ENCODE measurements around the gene PARM1.

The PARM1 gene

DNA sequence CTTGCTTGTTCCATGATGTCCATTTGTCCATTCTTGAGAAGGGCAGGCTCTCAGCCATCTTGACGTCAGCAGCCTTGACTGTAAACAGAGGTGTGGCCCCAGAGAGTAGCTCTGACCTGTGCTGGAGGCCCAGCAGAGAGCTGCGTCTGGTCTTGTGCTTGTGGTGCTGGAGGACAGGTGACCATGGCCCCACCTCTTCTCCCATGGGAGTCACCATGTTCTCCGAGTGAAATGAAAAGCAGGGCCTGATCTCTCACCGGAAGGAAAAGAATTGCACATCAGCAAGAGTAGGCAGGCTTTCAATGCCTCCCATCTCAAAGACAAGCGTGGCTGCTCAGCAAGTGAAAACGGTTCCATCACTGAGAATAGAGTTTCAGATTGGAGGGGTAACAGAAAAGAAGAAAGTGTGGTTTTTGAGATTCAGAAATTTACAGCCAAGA lies 11.5 kb downstream of the PARM1 start:
- Histone ChIP-seq H2AFZ (ENCODE audit: low read length) (no peak overlapping the region), H3K9me3 (ENCODE audit: low read length) (no peaks in the 10 kb centered on the region), H3K27me3 (ENCODE audit: insufficient read depth, low read length) (no peaks in the 10 kb centered on the region), H3K9ac (ENCODE audit: low read length) (no peak overlapping the region), H3K27ac (ENCODE audit: low read depth, low read length, poor library complexity, severe bottlenecking) (no peak overlapping the region), H3F3A (ENCODE audit: insufficient read depth, low read length) (no peaks in the 10 kb centered on the region), H3K36me3 (ENCODE audit: insufficient read depth, low read length) (no peaks in the 10 kb centered on the region), H3K4me2 (ENCODE audit: low read length) (no peak overlapping the region), H3K4me3 (ENCODE audit: low read depth, low read length, poor library complexity, severe bottlenecking) (no peak overlapping the region), H3K9me2 (ENCODE audit: low read depth, low read length) (no peaks in the 10 kb centered on the region), H3K79me2 (ENCODE audit: insufficient read depth, low read length) (no peaks in the 10 kb centered on the region), H3K4me1 (ENCODE audit: insufficient read depth, low read length, severe bottlenecking) (peaks cover 3% of the 10 kb centered on the region), H4K20me1 (ENCODE audit: insufficient read depth, low read length) (no peaks in the 10 kb centered on the region)
- TF ChIP-seq EZH2 (IDR thresholded peaks at IDR 0.05; ENCODE audit: borderline replicate concordance, low read length) (no peak), CTCF (IDR thresholded peaks at IDR 0.05; ENCODE audit: low read length) (no peak)

GRCh38 chr4:74946196-74946595 lies 13.3 kb downstream of the PARM1 start:
- Histone ChIP-seq H3K4me2 (ENCODE audit: low read length) (no peak overlapping the region), H2AFZ (ENCODE audit: low read length) (no peak overlapping the region), H3K4me1 (ENCODE audit: insufficient read depth, low read length, severe bottlenecking) (peaks cover 2% of the 10 kb centered on the region), H4K20me1 (ENCODE audit: insufficient read depth, low read length) (no peaks in the 10 kb centered on the region), H3K4me3 (ENCODE audit: low read depth, low read length, poor library complexity, severe bottlenecking) (no peak overlapping the region), H3K27ac (ENCODE audit: low read depth, low read length, poor library complexity, severe bottlenecking) (no peak overlapping the region), H3F3A (ENCODE audit: insufficient read depth, low read length) (no peaks in the 10 kb centered on the region), H3K9me2 (ENCODE audit: low read depth, low read length) (no peaks in the 10 kb centered on the region), H3K79me2 (ENCODE audit: insufficient read depth, low read length) (no peaks in the 10 kb centered on the region), H3K9ac (ENCODE audit: low read length) (no peak overlapping the region), H3K9me3 (ENCODE audit: low read length) (no peaks in the 10 kb centered on the region), H3K27me3 (ENCODE audit: insufficient read depth, low read length) (no peaks in the 10 kb centered on the region), H3K36me3 (ENCODE audit: insufficient read depth, low read length) (no peaks in the 10 kb centered on the region)
- no peak for TF ChIP-seq CTCF (IDR thresholded peaks at IDR 0.05; ENCODE audit: low read length)
- TF ChIP-seq EZH2 (IDR thresholded peaks at IDR 0.05; ENCODE audit: borderline replicate concordance, low read length) = no peak

DNA sequence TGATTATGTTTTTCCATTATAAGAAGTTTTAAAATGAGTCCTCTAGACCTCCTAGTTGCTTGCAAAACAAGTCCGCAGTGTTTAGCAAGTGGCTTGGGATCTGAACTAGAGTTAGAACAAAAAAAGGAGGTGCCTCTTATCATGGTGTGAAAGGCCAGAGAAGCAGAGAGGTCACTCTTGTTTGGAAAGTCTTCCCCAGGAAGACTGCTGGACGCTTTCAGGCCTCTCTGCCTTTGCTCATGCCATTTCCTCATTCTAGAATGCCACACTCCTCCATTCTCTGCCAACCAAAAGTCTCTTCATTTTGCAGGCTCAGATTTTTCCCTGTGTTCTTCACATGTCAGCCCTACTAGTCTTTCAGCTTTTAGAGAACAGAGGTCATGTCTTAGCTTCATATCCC lies 14.9 kb downstream of the PARM1 start:
- Histone ChIP-seq H3K4me3 (ENCODE audit: low read depth, low read length, poor library complexity, severe bottlenecking) (no peak overlapping the region), H3K9ac (ENCODE audit: low read length) (no peak overlapping the region), H3K4me1 (ENCODE audit: insufficient read depth, low read length, severe bottlenecking) (no peaks in the 10 kb centered on the region), H4K20me1 (ENCODE audit: insufficient read depth, low read length) (no peaks in the 10 kb centered on the region), H3K9me2 (ENCODE audit: low read depth, low read length) (no peaks in the 10 kb centered on the region), H3K27me3 (ENCODE audit: insufficient read depth, low read length) (no peaks in the 10 kb centered on the region), H3K4me2 (ENCODE audit: low read length) (no peak overlapping the region), H3F3A (ENCODE audit: insufficient read depth, low read length) (no peaks in the 10 kb centered on the region), H3K79me2 (ENCODE audit: insufficient read depth, low read length) (no peaks in the 10 kb centered on the region), H3K36me3 (ENCODE audit: insufficient read depth, low read length) (no peaks in the 10 kb centered on the region), H3K27ac (ENCODE audit: low read depth, low read length, poor library complexity, severe bottlenecking) (no peak overlapping the region), H3K9me3 (ENCODE audit: low read length) (no peaks in the 10 kb centered on the region), H2AFZ (ENCODE audit: low read length) (no peak overlapping the region)
- TF ChIP-seq CTCF (IDR thresholded peaks at IDR 0.05; ENCODE audit: low read length) = no peak
- TF ChIP-seq EZH2 (IDR thresholded peaks at IDR 0.05; ENCODE audit: borderline replicate concordance, low read length) = no peak

All from OCI-LY1 (cell line).